Measurements from ENCODE around the gene ARHGEF11. TPM values are rescaled to one million over a fixed set of nuclear protein-coding genes. Genes with fewer than 3 reads are reported as not detected.
A peak's percentile ranks its signal among the peaks of the same experiment; 100 is the strongest.

The ARHGEF11 gene
- total and polyA plus RNA-seq, 9 of the 15 experiments (the other 6 are each of a cell fraction or from before 2014, with no cell fraction given) = 0.14 to 15.5 (median 9.0) TPM

GRCh38 chr1:156895455-156895812 lies 150.1 kb downstream of the ARHGEF11 start:
- Histone ChIP-seq H3K9me1 (ENCODE audit: control insufficient read depth, insufficient read depth, low read length) (no peaks in the 10 kb centered on the region), H3K36me3 (ENCODE audit: control insufficient read depth, insufficient read depth, low read length) (no peaks in the 10 kb centered on the region), H3K9ac (ENCODE audit: insufficient read depth in 1 of 2, low read depth in 2 of 2, low read length in 2 of 2) (peak overlapping the region; percentile 43 to 88), H4K20me1 (replicated peaks; ENCODE audit: control insufficient read depth, insufficient read depth, low read length) (no peaks in the 10 kb centered on the region), H3K79me2 (ENCODE audit: control insufficient read depth, insufficient read depth, low read length) (no peaks in the 10 kb centered on the region), H3K4me1 (replicated peaks in 1 of 2; ENCODE audit: control insufficient read depth in 2 of 2, insufficient read depth in 2 of 2, low read length in 2 of 2) (peaks cover 39 to 61% of the 10 kb centered on the region in 2 experiments), H3K4me3 (no peak overlapping the region), H2AFZ (ENCODE audit: low read depth, low read length) (peak overlapping the region; percentile 95), H3K27me3 (ENCODE audit: control insufficient read depth in 2 of 2, insufficient read depth in 2 of 2, low read length in 2 of 2) (no peaks in the 10 kb centered on the region), H3K4me2 (ENCODE audit: insufficient read depth, low read length) (peak overlapping the region; percentile 62), H3K27ac (ENCODE audit: extremely low read depth, low read depth, low read length) (peak overlapping the region; percentile 63), H3K9me3 (replicated peaks; ENCODE audit: control insufficient read depth, insufficient read depth, low read depth, low read length) (no peaks in the 10 kb centered on the region)
- DNase-seq (ENCODE audit: extremely low read depth in 1 of 4, low spot score in 3 of 4) (no peak), ATAC-seq (no peak), FAIRE-seq (no peak)
- ChIA-PET POLR2A (interaction anchor here (0.8 to 1.5 kb wide), 4 partner anchors 10 to 169 kb away, joined by 3 to 7 read pairs (median 4); no protein-coding TSS in a partner anchor), CTCF (ENCODE audit: low intra/inter-chr PET ratio) (interaction anchor here (1.7 kb wide), 1 partner anchor 25 kb away, joined by 4 read pairs; the partner anchor contains the start of gene LRRC71)
- intact Hi-C loops (cut with micrococcal nuclease) (no loop called here), in situ Hi-C loops (cut with MboI) (no loop called here)
- 51% methylated on average over 4 of the region's 4 CpGs for WGBS (ENCODE audit: insufficient coverage, low coverage, missing lambda C conversion rate)
- BruUV-seq (replicated peaks) = no TSS peak
- TF ChIP-seq ETS2 (tag; IDR thresholded peaks at IDR 0.05; ENCODE audit: borderline replicate concordance, poor library complexity, severe bottlenecking) (no peak), ZBTB17 (CRISPR knock-in tag; IDR thresholded peaks at IDR 0.05) (no peak), KAT7 (CRISPR knock-in tag; IDR thresholded peaks at IDR 0.05; ENCODE audit: borderline replicate concordance) (no peak), MTA3 (IDR thresholded peaks at IDR 0.05; ENCODE audit: borderline replicate concordance) (0 out of 2 replicates have a peak, but pooled peaks have one; percentile 9), GABPB1 (CRISPR knock-in tag; IDR thresholded peaks at IDR 0.05) (0 out of 2 replicates have a peak, but pooled peaks have one; percentile 26), E2F3 (CRISPR knock-in tag; IDR thresholded peaks at IDR 0.05) (no peak), ZNF384 (IDR thresholded peaks at IDR 0.05; ENCODE audit: low read depth, low read length) (no peak), ZFX (CRISPR knock-in tag; IDR thresholded peaks at IDR 0.05) (peak; percentile 20; the same call in 1 of the 2 replicates), RERE (CRISPR knock-in tag; IDR thresholded peaks at IDR 0.05; ENCODE audit: borderline replicate concordance) (no peak), ZNF586 (CRISPR knock-in tag; conservative IDR thresholded peaks at IDR 0.05) (no peak), FOXK2 (conservative IDR thresholded peaks at IDR 0.05 in 1 of 2, IDR thresholded peaks at IDR 0.05 in 1 of 2; ENCODE audit: low read depth in 2 of 2) (peak in 1 of 2 experiments; percentile 49; a peak in 1 of 4 replicates), ETV1 (tag; conservative IDR thresholded peaks at IDR 0.05; ENCODE audit: low read depth) (0 out of 2 replicates have a peak, but pooled peaks have one; percentile 26), ATF7 (IDR thresholded peaks at IDR 0.05) (0 out of 2 replicates have a peak, but pooled peaks have one; percentile 1), ZFPM2 (CRISPR knock-in tag; IDR thresholded peaks at IDR 0.05) (no peak), ZBTB26 (CRISPR knock-in tag; IDR thresholded peaks at IDR 0.05) (peak; percentile 78; the same call in 1 of the 2 replicates), SIRT6 (IDR thresholded peaks at IDR 0.05; ENCODE audit: low read depth, low read length) (no peak)

Measured in K562 (cell line).